Measurements from ENCODE around the gene ZNF146.

Gene ZNF146

GRCh38 chr19:36201684-36202083, 13.2 kb upstream of the ZNF146 start:
- H3K4me1 ChIP-seq (ENCODE audit: control insufficient read depth, insufficient read depth, low read length): no peaks in the 10 kb centered on the region
- H3K4me3 ChIP-seq (ENCODE audit: low read length in 2 of 2): no peak overlapping the region
- H3K36me3 ChIP-seq (ENCODE audit: control insufficient read depth in 2 of 2, insufficient read depth in 2 of 2, low read length in 2 of 2): peaks cover 0 to 5% of the 10 kb centered on the region in 2 donors
- no peaks in the 10 kb centered on the region for H3K9me3 ChIP-seq (ENCODE audit: control insufficient read depth in 2 of 2, low read length in 2 of 2)
- no peak overlapping the region for H3K27ac ChIP-seq (ENCODE audit: low read length)
- no peak overlapping the region for H3K9ac ChIP-seq (ENCODE audit: low read length in 2 of 2)
- no peaks in the 10 kb centered on the region for H3K27me3 ChIP-seq (ENCODE audit: control insufficient read depth in 1 of 2, insufficient read depth in 2 of 2, low read length in 2 of 2)

- Histone ChIP-seq H3K9ac (ENCODE audit: low read length in 2 of 2) (no peak overlapping the region), H3K9me3 (ENCODE audit: control insufficient read depth in 2 of 2, low read length in 2 of 2) (no peaks in the 10 kb centered on the region), H3K36me3 (ENCODE audit: control insufficient read depth in 2 of 2, insufficient read depth in 2 of 2, low read length in 2 of 2) (peaks cover 0 to 5% of the 10 kb centered on the region in 2 donors), H3K4me1 (ENCODE audit: control insufficient read depth, insufficient read depth, low read length) (no peaks in the 10 kb centered on the region), H3K27ac (ENCODE audit: low read length) (no peak overlapping the region), H3K4me3 (ENCODE audit: low read length in 2 of 2) (no peak overlapping the region), H3K27me3 (ENCODE audit: control insufficient read depth in 1 of 2, insufficient read depth in 2 of 2, low read length in 2 of 2) (no peaks in the 10 kb centered on the region)
Observed at GRCh38 chr19:36203293-36203692, 11.6 kb upstream of the ZNF146 start.

- Histone ChIP-seq H3K9ac (ENCODE audit: low read length in 2 of 2) (no peak overlapping the region), H3K27me3 (ENCODE audit: control insufficient read depth in 1 of 2, insufficient read depth in 2 of 2, low read length in 2 of 2) (no peaks in the 10 kb centered on the region), H3K36me3 (ENCODE audit: control insufficient read depth in 2 of 2, insufficient read depth in 2 of 2, low read length in 2 of 2) (no peaks in the 10 kb centered on the region), H3K4me3 (ENCODE audit: low read length in 2 of 2) (no peak overlapping the region), H3K9me3 (ENCODE audit: control insufficient read depth in 2 of 2, low read length in 2 of 2) (no peaks in the 10 kb centered on the region), H3K27ac (ENCODE audit: low read length) (no peak overlapping the region), H3K4me1 (ENCODE audit: control insufficient read depth, insufficient read depth, low read length) (no peaks in the 10 kb centered on the region)
Observed at GRCh38 chr19:36207605-36208252, 7.2 kb upstream of the ZNF146 start.

GRCh38 chr19:36209372-36209771, 5.5 kb upstream of the ZNF146 start:
- Histone ChIP-seq H3K4me3 (ENCODE audit: low read length in 2 of 2) (no peak overlapping the region), H3K36me3 (ENCODE audit: control insufficient read depth in 2 of 2, insufficient read depth in 2 of 2, low read length in 2 of 2) (no peaks in the 10 kb centered on the region), H3K9me3 (ENCODE audit: control insufficient read depth in 2 of 2, low read length in 2 of 2) (no peaks in the 10 kb centered on the region), H3K4me1 (ENCODE audit: control insufficient read depth, insufficient read depth, low read length) (peaks cover 7% of the 10 kb centered on the region), H3K9ac (ENCODE audit: low read length in 2 of 2) (no peak overlapping the region), H3K27me3 (ENCODE audit: control insufficient read depth in 1 of 2, insufficient read depth in 2 of 2, low read length in 2 of 2) (no peaks in the 10 kb centered on the region), H3K27ac (ENCODE audit: low read length) (no peak overlapping the region)

- Histone ChIP-seq H3K4me3 (ENCODE audit: low read length in 2 of 2) (no peak overlapping the region), H3K4me1 (ENCODE audit: control insufficient read depth, insufficient read depth, low read length) (peaks cover 9% of the 10 kb centered on the region), H3K27ac (ENCODE audit: low read length) (no peak overlapping the region), H3K9ac (ENCODE audit: low read length in 2 of 2) (no peak overlapping the region), H3K27me3 (ENCODE audit: control insufficient read depth in 1 of 2, insufficient read depth in 2 of 2, low read length in 2 of 2) (no peaks in the 10 kb centered on the region), H3K9me3 (ENCODE audit: control insufficient read depth in 2 of 2, low read length in 2 of 2) (no peaks in the 10 kb centered on the region), H3K36me3 (ENCODE audit: control insufficient read depth in 2 of 2, insufficient read depth in 2 of 2, low read length in 2 of 2) (no peaks in the 10 kb centered on the region)
Observed at GRCh38 chr19:36210497-36210896, 4.4 kb upstream of the ZNF146 start.

- no peaks in the 10 kb centered on the region for H3K36me3 ChIP-seq (ENCODE audit: control insufficient read depth in 2 of 2, insufficient read depth in 2 of 2, low read length in 2 of 2)
- no peak overlapping the region for H3K27ac ChIP-seq (ENCODE audit: low read length)
- H3K9ac ChIP-seq (ENCODE audit: low read length in 2 of 2): no peak overlapping the region
- H3K9me3 ChIP-seq (ENCODE audit: control insufficient read depth in 2 of 2, low read length in 2 of 2): no peaks in the 10 kb centered on the region
- no peak overlapping the region for H3K4me3 ChIP-seq (ENCODE audit: low read length in 2 of 2)
- H3K4me1 ChIP-seq (ENCODE audit: control insufficient read depth, insufficient read depth, low read length): peaks cover 21% of the 10 kb centered on the region
- H3K27me3 ChIP-seq (ENCODE audit: control insufficient read depth in 1 of 2, insufficient read depth in 2 of 2, low read length in 2 of 2): no peaks in the 10 kb centered on the region
Observed at GRCh38 chr19:36212895-36213294, 2.0 kb upstream of the ZNF146 start.

- Histone ChIP-seq H3K9me3 (ENCODE audit: control insufficient read depth in 2 of 2, low read length in 2 of 2) (no peaks in the 10 kb centered on the region), H3K9ac (ENCODE audit: low read length in 2 of 2) (peak overlapping the region; percentile 96 to 98), H3K4me3 (ENCODE audit: low read length in 2 of 2) (peak overlapping the region; percentile 96 to 99), H3K36me3 (ENCODE audit: control insufficient read depth in 2 of 2, insufficient read depth in 2 of 2, low read length in 2 of 2) (no peaks in the 10 kb centered on the region), H3K27ac (ENCODE audit: low read length) (peak overlapping the region; percentile 96), H3K27me3 (ENCODE audit: control insufficient read depth in 1 of 2, insufficient read depth in 2 of 2, low read length in 2 of 2) (no peaks in the 10 kb centered on the region), H3K4me1 (ENCODE audit: control insufficient read depth, insufficient read depth, low read length) (peaks cover 21% of the 10 kb centered on the region)
Observed at GRCh38 chr19:36215276-36216123, 594 bp downstream of the ZNF146 start.

- Histone ChIP-seq H3K36me3 (ENCODE audit: control insufficient read depth in 2 of 2, insufficient read depth in 2 of 2, low read length in 2 of 2) (peaks cover 3 to 4% of the 10 kb centered on the region in 2 donors), H3K9ac (ENCODE audit: low read length in 2 of 2) (no peak overlapping the region), H3K27me3 (ENCODE audit: control insufficient read depth in 1 of 2, insufficient read depth in 2 of 2, low read length in 2 of 2) (no peaks in the 10 kb centered on the region), H3K4me3 (ENCODE audit: low read length in 2 of 2) (no peak overlapping the region), H3K9me3 (ENCODE audit: control insufficient read depth in 2 of 2, low read length in 2 of 2) (no peaks in the 10 kb centered on the region), H3K4me1 (ENCODE audit: control insufficient read depth, insufficient read depth, low read length) (peaks cover 12% of the 10 kb centered on the region), H3K27ac (ENCODE audit: low read length) (no peak overlapping the region)
Observed at GRCh38 chr19:36221474-36221873, 6.6 kb downstream of the ZNF146 start.

GRCh38 chr19:36222503-36222902, 7.6 kb downstream of the ZNF146 start:
- H3K27me3 ChIP-seq (ENCODE audit: control insufficient read depth in 1 of 2, insufficient read depth in 2 of 2, low read length in 2 of 2): no peaks in the 10 kb centered on the region
- H3K9me3 ChIP-seq (ENCODE audit: control insufficient read depth in 2 of 2, low read length in 2 of 2): no peaks in the 10 kb centered on the region
- no peak overlapping the region for H3K27ac ChIP-seq (ENCODE audit: low read length)
- H3K9ac ChIP-seq (ENCODE audit: low read length in 2 of 2): no peak overlapping the region
- peaks cover 9% of the 10 kb centered on the region for H3K4me1 ChIP-seq (ENCODE audit: control insufficient read depth, insufficient read depth, low read length)
- peaks cover 3 to 4% of the 10 kb centered on the region in 2 donors for H3K36me3 ChIP-seq (ENCODE audit: control insufficient read depth in 2 of 2, insufficient read depth in 2 of 2, low read length in 2 of 2)
- no peak overlapping the region for H3K4me3 ChIP-seq (ENCODE audit: low read length in 2 of 2)

- H3K36me3 ChIP-seq (ENCODE audit: control insufficient read depth in 2 of 2, insufficient read depth in 2 of 2, low read length in 2 of 2): peaks cover 20 to 21% of the 10 kb centered on the region in 2 donors
- no peak overlapping the region for H3K27ac ChIP-seq (ENCODE audit: low read length)
- H3K9me3 ChIP-seq (ENCODE audit: control insufficient read depth in 2 of 2, low read length in 2 of 2): no peaks in the 10 kb centered on the region
- H3K4me3 ChIP-seq (ENCODE audit: low read length in 2 of 2): no peak overlapping the region
- H3K9ac ChIP-seq (ENCODE audit: low read length in 2 of 2): no peak overlapping the region
- H3K4me1 ChIP-seq (ENCODE audit: control insufficient read depth, insufficient read depth, low read length): peaks cover 9% of the 10 kb centered on the region
- H3K27me3 ChIP-seq (ENCODE audit: control insufficient read depth in 1 of 2, insufficient read depth in 2 of 2, low read length in 2 of 2): no peaks in the 10 kb centered on the region
Observed at GRCh38 chr19:36225219-36225892, 10.4 kb downstream of the ZNF146 start.
